ENCODE results near the gene SNRK. TPM values are rescaled to one million over a fixed set of nuclear protein-coding genes. Genes with fewer than 3 reads are reported as not detected.
A peak's percentile ranks its signal among the peaks of the same experiment; 100 is the strongest.

The SNRK gene
- total RNA-seq, 1 donor from 2014 or later, result 18.2 TPM

- Mint-ChIP-seq H3K27ac (ENCODE audit: unreplicated experiment) (no peak overlapping the region), H3K4me3 (no peak overlapping the region), H3K36me3 (ENCODE audit: low read depth) (peaks cover 10% of the 10 kb centered on the region), H3K27me3 (ENCODE audit: low read depth) (no peaks in the 10 kb centered on the region), H3K4me1 (peaks cover 38% of the 10 kb centered on the region), H3K9me3 (peaks cover 3% of the 10 kb centered on the region)
- TF ChIP-seq CTCF (conservative IDR thresholded peaks at IDR 0.05), result no peak
- DNase-seq (ENCODE audit: low read depth, low spot score), result no peak
Measured at GRCh38 chr3:43326891-43327581, 40.7 kb downstream of the SNRK start.

GRCh38 chr3:43327582-43327979, 41.2 kb downstream of the SNRK start:
- Mint-ChIP-seq H3K27me3 (ENCODE audit: low read depth) (no peaks in the 10 kb centered on the region), H3K9me3 (peaks cover 3% of the 10 kb centered on the region), H3K36me3 (ENCODE audit: low read depth) (peaks cover 11% of the 10 kb centered on the region), H3K27ac (ENCODE audit: unreplicated experiment) (no peak overlapping the region), H3K4me1 (peaks cover 38% of the 10 kb centered on the region), H3K4me3 (no peak overlapping the region)
- TF ChIP-seq CTCF (conservative IDR thresholded peaks at IDR 0.05), result no peak
- DNase-seq (ENCODE audit: low read depth, low spot score), result no peak

GRCh38 chr3:43328653-43329052, 42.3 kb downstream of the SNRK start:
- Mint-ChIP-seq H3K9me3 (no peaks in the 10 kb centered on the region), H3K36me3 (ENCODE audit: low read depth) (peaks cover 15% of the 10 kb centered on the region), H3K4me1 (peaks cover 38% of the 10 kb centered on the region), H3K27ac (ENCODE audit: unreplicated experiment) (no peak overlapping the region), H3K27me3 (ENCODE audit: low read depth) (no peaks in the 10 kb centered on the region), H3K4me3 (no peak overlapping the region)
- no peak for TF ChIP-seq CTCF (conservative IDR thresholded peaks at IDR 0.05)
- DNase-seq (ENCODE audit: low read depth, low spot score), result no peak

- DNase-seq (ENCODE audit: low read depth, low spot score), result no peak
- H3K27me3 Mint-ChIP-seq (ENCODE audit: low read depth), result no peaks in the 10 kb centered on the region
- no peak for TF ChIP-seq CTCF (conservative IDR thresholded peaks at IDR 0.05)
- peak overlapping the region; percentile 78 for H3K27ac Mint-ChIP-seq (ENCODE audit: unreplicated experiment)
- H3K9me3 Mint-ChIP-seq, result peaks cover 5% of the 10 kb centered on the region
- H3K4me3 Mint-ChIP-seq, result no peak overlapping the region
- peaks cover 24% of the 10 kb centered on the region for H3K36me3 Mint-ChIP-seq (ENCODE audit: low read depth)
- H3K4me1 Mint-ChIP-seq, result peaks cover 38% of the 10 kb centered on the region
Measured at GRCh38 chr3:43330981-43331380, 44.6 kb downstream of the SNRK start.

GRCh38 chr3:43331381-43331780, 45.0 kb downstream of the SNRK start:
- H3K27ac Mint-ChIP-seq (ENCODE audit: unreplicated experiment), result no peak overlapping the region
- peaks cover 34% of the 10 kb centered on the region for H3K4me1 Mint-ChIP-seq
- peaks cover 28% of the 10 kb centered on the region for H3K36me3 Mint-ChIP-seq (ENCODE audit: low read depth)
- no peaks in the 10 kb centered on the region for H3K27me3 Mint-ChIP-seq (ENCODE audit: low read depth)
- peaks cover 5% of the 10 kb centered on the region for H3K9me3 Mint-ChIP-seq
- no peak for DNase-seq (ENCODE audit: low read depth, low spot score)
- no peak overlapping the region for H3K4me3 Mint-ChIP-seq
- TF ChIP-seq CTCF (conservative IDR thresholded peaks at IDR 0.05), result no peak
